K562 (cell line): ENCODE measurements around the gene DNAH9. TPM values are rescaled to one million over a fixed set of nuclear protein-coding genes. Genes with fewer than 3 reads are reported as not detected.

Source experiments
- ATAC-seq: fragments of 200-7000 bp; cut with Tn5 transposase; 3 replicates; pipeline ENCODE4 v1.9.1; 2020; ENCODE audit warnings: moderate library complexity
- BruUV-seq: library from RNA; stranded (reverse); fragments of 400-500 nt; replicated peaks from 2 replicates; lab custom pipeline; 2021; lab: Mats Ljungman, UMichigan
- CTCF ChIA-PET: fragments of 300-600 bp; formaldehyde crosslinking; extraction: SDS; loops from one replicate; lab custom pipeline; 2021; ENCODE audit warnings: low intra/inter-chr PET ratio; lab: Yijun Ruan, JAX
- POLR2A ChIA-PET: fragments of 300-600, 350-650 bp; sonication (Branson Sonifier 250); formaldehyde crosslinking; extraction: SDS; loops from one replicate; lab custom pipeline; 2021; ENCODE audit warnings: antibody characterized with exemption, inconsistent platforms; lab: Yijun Ruan, JAX
- DNase-seq, 4 experiments: peaks; one replicate each; pipeline versions ENCODE4 v3.0.0 to v3.0.0-alpha.2; 2011 to 2018; ENCODE audit warnings: low spot score in 3 of 4, mixed read lengths in 3 of 4; ENCODE audit errors: extremely low read depth in 1 of 4
- FAIRE-seq: peaks from 2 replicates; lab custom pipeline; 2011; peaks lifted over from hg19 to GRCh38; lab: Jason Lieb, UNC
- H2AFZ ChIP-seq: 2 replicates; pipeline ENCODE4 v1.6.0; 2011; ENCODE audit warnings: low read depth, low read length, control low read depth, inconsistent platforms
- H3K27ac ChIP-seq: fragments of 200-600 bp; 3 replicates; pipeline ENCODE4 v1.8.0; 2011; ENCODE audit warnings: low read depth, mild to moderate bottlenecking, control low read depth, inconsistent platforms, low read length, moderate library complexity, mixed read lengths; ENCODE audit errors: extremely low read depth
- H3K27me3 ChIP-seq, 2 experiments: fragments of 300-600 bp in 1 of 2; 2 replicates in 1 of 2; 3 replicates in 1 of 2; pipeline versions ENCODE4 v1.6.0 to v1.8.0; 2011; ENCODE audit warnings: inconsistent platforms in 2 of 2, low read length in 2 of 2, mild to moderate bottlenecking in 1 of 2, mixed read lengths in 1 of 2, moderate library complexity in 1 of 2; ENCODE audit not compliant: control insufficient read depth in 2 of 2, insufficient read depth in 2 of 2
- H3K36me3 ChIP-seq: fragments of 300-600 bp; 3 replicates; pipeline ENCODE4 v1.8.0; 2011; ENCODE audit warnings: mild to moderate bottlenecking, low read length, inconsistent platforms; ENCODE audit not compliant: control insufficient read depth, insufficient read depth
- H3K4me1 ChIP-seq, 2 experiments: fragments of 200-600 bp in 1 of 2; replicated peaks in 1 of 2; 2 replicates in 1 of 2; 3 replicates in 1 of 2; pipeline versions ENCODE4 v1.5.1 to v1.8.0; 2011; ENCODE audit warnings: inconsistent platforms in 2 of 2, low read length in 2 of 2, mild to moderate bottlenecking in 1 of 2, mixed read lengths in 1 of 2, moderate library complexity in 1 of 2; ENCODE audit not compliant: control insufficient read depth in 2 of 2, insufficient read depth in 2 of 2
- H3K4me2 ChIP-seq: 2 replicates; pipeline ENCODE4 v1.6.1; 2011; ENCODE audit warnings: low read length, control low read depth, inconsistent platforms, mixed read lengths; ENCODE audit not compliant: insufficient read depth
- H3K4me3 ChIP-seq: fragments of 200-600 bp; sonication (generic), shearing (Covaris generic); 2 replicates; pipeline ENCODE4 v1.5.1; 2016; ENCODE audit warnings: control low read depth, inconsistent platforms
- H3K79me2 ChIP-seq: fragments of 200-600 bp; 3 replicates; pipeline ENCODE4 v1.8.0; 2011; ENCODE audit warnings: low read length, inconsistent platforms; ENCODE audit not compliant: control insufficient read depth, insufficient read depth
- H3K9ac ChIP-seq, 2 experiments: 2 replicates each; pipeline versions ENCODE4 v1.6.0 to v1.6.1; 2011; ENCODE audit warnings: low read depth in 2 of 2, low read length in 2 of 2, control low read depth in 1 of 2, inconsistent platforms in 1 of 2, mild to moderate bottlenecking in 1 of 2, mixed read lengths in 1 of 2; ENCODE audit not compliant: insufficient read depth in 1 of 2
- H3K9me1 ChIP-seq: one replicate; pipeline ENCODE4 v1.6.0; 2011; ENCODE audit warnings: inconsistent platforms, mild to moderate bottlenecking, low read length, moderate library complexity; ENCODE audit not compliant: control insufficient read depth, insufficient read depth
- H3K9me3 ChIP-seq: replicated peaks from 2 replicates; pipeline ENCODE4 v1.5.1; 2011; ENCODE audit warnings: low read depth, low read length, inconsistent platforms; ENCODE audit not compliant: control insufficient read depth, insufficient read depth
- H4K20me1 ChIP-seq: replicated peaks from 2 replicates; pipeline ENCODE4 v1.6.1; 2011; ENCODE audit warnings: low read length, inconsistent platforms, mixed read lengths; ENCODE audit not compliant: control insufficient read depth, insufficient read depth
- BRD4 ChIP-seq: fragments of 200-600 bp; sonication (generic); IDR thresholded peaks from 2 replicates; pipeline ENCODE4 v1.6.1; 2017; ENCODE audit warnings: inconsistent platforms
- CXXC5 ChIP-seq: fragments of 250-450 bp; sonication (Bioruptor Pico); IDR thresholded peaks from 2 replicates; pipeline ENCODE4 v1.8.0; 2022; ENCODE audit warnings: inconsistent platforms, mild to moderate bottlenecking, moderate library complexity
- DPF2 ChIP-seq: fragments of 450-650 bp; IDR thresholded peaks from 2 replicates; pipeline ENCODE4 v1.6.1; 2016
- EHMT2 ChIP-seq: fragments of 450-650 bp; IDR thresholded peaks from 2 replicates; pipeline ENCODE4 v1.6.1; 2018; ENCODE audit warnings: antibody characterized with exemption
- ELF4 ChIP-seq: fragments of 450-650 bp; formaldehyde crosslinking; IDR thresholded peaks from 2 replicates; pipeline ENCODE4 v1.4.0; 2022; ENCODE audit warnings: missing genetic modification characterization
- KLF16 ChIP-seq: IDR thresholded peaks from 2 replicates; pipeline ENCODE4 v1.6.1; 2016; ENCODE audit warnings: antibody characterized with exemption
- LEF1 ChIP-seq: fragments of 450-650 bp; IDR thresholded peaks from 2 replicates; pipeline ENCODE4 v1.6.1; 2016; ENCODE audit warnings: mild to moderate bottlenecking
- NCOR1 ChIP-seq: fragments of 450-650 bp; IDR thresholded peaks from 2 replicates; pipeline ENCODE4 v1.6.1; 2016; ENCODE audit warnings: mild to moderate bottlenecking, moderate library complexity
- NFRKB ChIP-seq: fragments of 450-650 bp; IDR thresholded peaks from 2 replicates; pipeline ENCODE4 v1.6.1; 2016; ENCODE audit warnings: low read depth
- SMARCE1 ChIP-seq: fragments of 450-650 bp; IDR thresholded peaks from 2 replicates; pipeline ENCODE4 v1.7.1; 2016; ENCODE audit warnings: mild to moderate bottlenecking
- SNIP1 ChIP-seq: fragments of 450-650 bp; IDR thresholded peaks from 2 replicates; pipeline ENCODE4 v1.7.1; 2017; ENCODE audit warnings: low read depth, mild to moderate bottlenecking
- YBX1 ChIP-seq: fragments of 450-650 bp; IDR thresholded peaks from 2 replicates; pipeline ENCODE4 v1.7.1; 2016; ENCODE audit warnings: mild to moderate bottlenecking
- ZNF561 ChIP-seq: fragments of 450-650 bp; formaldehyde crosslinking; conservative IDR thresholded peaks from 2 replicates; pipeline ENCODE4 v1.4.0; 2020; ENCODE audit warnings: mild to moderate bottlenecking, moderate library complexity
- ZNF766 ChIP-seq: fragments of 200-800 bp; sonication (Bioruptor generic); conservative IDR thresholded peaks from 2 replicates; pipeline ENCODE4 v1.6.1; 2016; ENCODE audit warnings: missing genetic modification characterization, missing compliant biosample characterization
- WGBS: fragments of 100-300 bp; shearing (Covaris generic); methylation state at CpG from one replicate; pipeline ENCODE4 v1.1.6; 2016; ENCODE audit warnings: low coverage, mixed read lengths; ENCODE audit not compliant: insufficient coverage; ENCODE audit errors: missing lambda C conversion rate; 5-methylcytosine and 5-hydroxymethylcytosine counted together
- in situ Hi-C: fragments of 300-500 bp; cut with MboI; formaldehyde crosslinking; loops from 4 replicates; pipeline ENCODE4 v1.15.0; 2018; ENCODE audit warnings: inconsistent platforms, mixed read lengths
- intact Hi-C: fragments of 100-400 bp; cut with micrococcal nuclease; formaldehyde crosslinking; loops from 2 replicates; pipeline ENCODE4 v1.14.2; 2022
- polyA plus RNA-seq, 8 experiments: library from polyadenylated mRNA; depleted of rRNA in 4 of 8; stranded (reverse) in 5 of 8; unstranded in 3 of 8; fragments of >200 nt; fragmentation: Nextera tagmentation in 2 of 8; fragmentation: Illumina TruSeq in 1 of 8; extraction: Ambion mirVana in 2 of 8; extraction: Trizol in 1 of 8; gene quantifications; 2 replicates each; pipeline versions ENCODE4 v1.2.1 to v1.2.3, GENCODE V29; 2011 to 2014; ENCODE audit warnings: inconsistent platforms in 1 of 8, missing spikeins in 1 of 8
- total RNA-seq, 7 experiments: library from RNA; depleted of rRNA in 6 of 7; stranded (reverse); fragments of >200 nt in 6 of 7; fragmentation: Illumina TruSeq in 2 of 7; extraction: Trizol in 2 of 7; gene quantifications; 2 replicates each; pipeline versions ENCODE4 v1.2.1 to v1.2.3, GENCODE V29; 2011 to 2021; ENCODE audit warnings: low replicate concordance in 1 of 7
- TF ChIP-seq, protein P1 (sequence below), 2 experiments: fragments of 250-450 bp in 1 of 2; fragments of 450-650 bp in 1 of 2; sonication (Bioruptor Pico) in 1 of 2; IDR thresholded peaks; 2 replicates each; pipeline versions ENCODE4 v1.6.1 to v1.8.0; 2016 to 2021; ENCODE audit warnings: mild to moderate bottlenecking in 2 of 2, moderate library complexity in 2 of 2, missing compliant biosample characterization in 1 of 2, missing genetic modification characterization in 1 of 2
- TF ChIP-seq, protein P2 (sequence below): fragments of 450-650 bp; IDR thresholded peaks from 2 replicates; pipeline ENCODE4 v1.6.1; 2016; ENCODE audit warnings: antibody characterized with exemption
- TF ChIP-seq, protein P3 (sequence below): fragments of 250-450 bp; sonication (Bioruptor Pico); IDR thresholded peaks from 2 replicates; pipeline ENCODE4 v1.9.0; 2021; ENCODE audit warnings: mild to moderate bottlenecking, inconsistent platforms
- TF ChIP-seq, protein P4 (sequence below): fragments of 450-650 bp; formaldehyde crosslinking; IDR thresholded peaks from 2 replicates; pipeline ENCODE4 v1.4.0; 2022; ENCODE audit warnings: missing genetic modification characterization

DNAH9 gene
- total and polyA plus RNA-seq, 9 of the 15 experiments (the other 6 are each of a cell fraction or from before 2014, with no cell fraction given), result not detected

DNA sequence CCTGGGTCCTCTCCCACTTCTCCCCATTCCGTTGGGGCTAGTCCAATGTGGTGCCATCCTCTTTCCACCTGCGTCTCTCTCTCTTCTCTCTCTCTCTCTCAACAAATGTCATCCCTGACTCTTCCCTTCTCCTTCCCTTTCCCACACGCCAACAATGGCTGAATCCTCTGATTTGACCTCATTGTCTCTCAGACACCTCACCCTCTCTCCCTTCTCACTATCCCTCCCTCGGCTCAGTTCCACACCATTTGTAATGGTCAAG is 399.6 kb downstream of the DNAH9 start:
- 55% methylated on average over 1 of the region's 4 CpGs for WGBS
- TF ChIP-seq EHMT2 (peak; percentile 26; the same call in 1 of the 2 replicates), DPF2 (0 out of 2 replicates have a peak, but pooled peaks have one; percentile 15), LEF1 (no peak), KLF16 (no peak), CXXC5 (CRISPR knock-in tag) (no peak), BRD4 (no peak), ELF4 (CRISPR knock-in tag) (0 out of 2 replicates have a peak, but pooled peaks have one; percentile 35), ZNF766 (CRISPR knock-in tag) (no peak), YBX1 (no peak), ZNF561 (no peak), NCOR1 (peak; percentile 23; the same call in 1 of the 2 replicates), NFRKB (0 out of 2 replicates have a peak, but pooled peaks have one; percentile 61), SNIP1 (no peak), SMARCE1 (0 out of 2 replicates have a peak, but pooled peaks have one; percentile 48)
- TF ChIP-seq, protein P1, sequence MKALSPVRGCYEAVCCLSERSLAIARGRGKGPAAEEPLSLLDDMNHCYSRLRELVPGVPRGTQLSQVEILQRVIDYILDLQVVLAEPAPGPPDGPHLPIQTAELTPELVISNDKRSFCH (CRISPR knock-in tag; IDR thresholded peaks at IDR 0.05), result no peak
- TF ChIP-seq, protein P1 (tag; IDR thresholded peaks at IDR 0.05), result no peak
- TF ChIP-seq, protein P2, sequence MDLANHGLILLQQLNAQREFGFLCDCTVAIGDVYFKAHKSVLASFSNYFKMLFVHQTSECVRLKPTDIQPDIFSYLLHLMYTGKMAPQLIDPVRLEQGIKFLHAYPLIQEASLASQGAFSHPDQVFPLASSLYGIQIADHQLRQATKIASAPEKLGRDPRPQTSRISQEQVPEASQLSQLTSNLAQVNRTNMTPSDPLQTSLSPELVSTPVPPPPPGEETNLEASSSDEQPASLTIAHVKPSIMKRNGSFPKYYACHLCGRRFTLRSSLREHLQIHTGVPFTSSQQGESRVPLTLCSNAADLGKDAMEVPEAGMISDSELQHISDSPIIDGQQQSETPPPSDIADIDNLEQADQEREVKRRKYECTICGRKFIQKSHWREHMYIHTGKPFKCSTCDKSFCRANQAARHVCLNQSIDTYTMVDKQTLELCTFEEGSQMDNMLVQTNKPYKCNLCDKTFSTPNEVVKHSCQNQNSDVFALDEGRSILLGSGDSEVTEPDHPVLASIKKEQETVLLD, result no peak
- TF ChIP-seq, protein P3, sequence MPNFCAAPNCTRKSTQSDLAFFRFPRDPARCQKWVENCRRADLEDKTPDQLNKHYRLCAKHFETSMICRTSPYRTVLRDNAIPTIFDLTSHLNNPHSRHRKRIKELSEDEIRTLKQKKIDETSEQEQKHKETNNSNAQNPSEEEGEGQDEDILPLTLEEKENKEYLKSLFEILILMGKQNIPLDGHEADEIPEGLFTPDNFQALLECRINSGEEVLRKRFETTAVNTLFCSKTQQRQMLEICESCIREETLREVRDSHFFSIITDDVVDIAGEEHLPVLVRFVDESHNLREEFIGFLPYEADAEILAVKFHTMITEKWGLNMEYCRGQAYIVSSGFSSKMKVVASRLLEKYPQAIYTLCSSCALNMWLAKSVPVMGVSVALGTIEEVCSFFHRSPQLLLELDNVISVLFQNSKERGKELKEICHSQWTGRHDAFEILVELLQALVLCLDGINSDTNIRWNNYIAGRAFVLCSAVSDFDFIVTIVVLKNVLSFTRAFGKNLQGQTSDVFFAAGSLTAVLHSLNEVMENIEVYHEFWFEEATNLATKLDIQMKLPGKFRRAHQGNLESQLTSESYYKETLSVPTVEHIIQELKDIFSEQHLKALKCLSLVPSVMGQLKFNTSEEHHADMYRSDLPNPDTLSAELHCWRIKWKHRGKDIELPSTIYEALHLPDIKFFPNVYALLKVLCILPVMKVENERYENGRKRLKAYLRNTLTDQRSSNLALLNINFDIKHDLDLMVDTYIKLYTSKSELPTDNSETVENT (CRISPR knock-in tag), result no peak
- TF ChIP-seq, protein P4, sequence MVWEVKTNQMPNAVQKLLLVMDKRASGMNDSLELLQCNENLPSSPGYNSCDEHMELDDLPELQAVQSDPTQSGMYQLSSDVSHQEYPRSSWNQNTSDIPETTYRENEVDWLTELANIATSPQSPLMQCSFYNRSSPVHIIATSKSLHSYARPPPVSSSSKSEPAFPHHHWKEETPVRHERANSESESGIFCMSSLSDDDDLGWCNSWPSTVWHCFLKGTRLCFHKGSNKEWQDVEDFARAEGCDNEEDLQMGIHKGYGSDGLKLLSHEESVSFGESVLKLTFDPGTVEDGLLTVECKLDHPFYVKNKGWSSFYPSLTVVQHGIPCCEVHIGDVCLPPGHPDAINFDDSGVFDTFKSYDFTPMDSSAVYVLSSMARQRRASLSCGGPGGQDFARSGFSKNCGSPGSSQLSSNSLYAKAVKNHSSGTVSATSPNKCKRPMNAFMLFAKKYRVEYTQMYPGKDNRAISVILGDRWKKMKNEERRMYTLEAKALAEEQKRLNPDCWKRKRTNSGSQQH (CRISPR knock-in tag), result peak; percentile 3; the same call in 1 of the 2 replicates

More for the DNA sequence above, 399.6 kb downstream of the DNAH9 start:
- peak overlapping the region; percentile 67 to 84; a peak in 3 of 4 replicates for H3K9ac ChIP-seq
- in situ Hi-C loops (loop anchor here (25.0 kb wide), 1 partner anchor 1111 kb away; no protein-coding TSS in a partner anchor), intact Hi-C loops (no loop called here)
- H3K27me3 ChIP-seq, result no peaks in the 10 kb centered on the region
- no peaks in the 10 kb centered on the region for H3K36me3 ChIP-seq
- FAIRE-seq, result no peak
- peaks cover 0 to 4% of the 10 kb centered on the region in 2 experiments; a peak in 2 of 5 replicates for H3K4me1 ChIP-seq
- CTCF ChIA-PET, result interaction anchor here (0.9 kb wide), 1 partner anchor 10 kb away, joined by 3 read pairs; no protein-coding TSS in a partner anchor
- peak overlapping the region; percentile 99 for H2AFZ ChIP-seq
- no TSS peak for BruUV-seq
- no peak for ATAC-seq
- H3K4me2 ChIP-seq, result peak overlapping the region; percentile 95
- no peak for DNase-seq
- no peaks in the 10 kb centered on the region for H3K9me1 ChIP-seq
- no peaks in the 10 kb centered on the region for H3K9me3 ChIP-seq
- peak overlapping the region; percentile 62 for H3K27ac ChIP-seq
- H4K20me1 ChIP-seq, result no peaks in the 10 kb centered on the region
- H3K4me3 ChIP-seq, result peak overlapping the region; percentile 91
- POLR2A ChIA-PET, result interaction anchor here (0.9 to 1.7 kb wide), 3 partner anchors 9 to 22 kb away, joined by 3 to 10 read pairs (median 6); partner anchors contain the start of gene MAP2K4
- H3K79me2 ChIP-seq, result no peaks in the 10 kb centered on the region
